ENCODE results near the gene TSC22D1. TPM values are rescaled to one million over a fixed set of nuclear protein-coding genes. Genes with fewer than 3 reads are reported as not detected.

Gene TSC22D1
- total RNA-seq, 4 donors from 2014 or later: 70.1 to 194 (median 152) TPM

- Histone ChIP-seq H3K27ac (no peak overlapping the region), H3K4me3 (no peak overlapping the region), H3K36me3 (no peaks in the 10 kb centered on the region), H3K4me1 (no peaks in the 10 kb centered on the region), H3K27me3 (no peaks in the 10 kb centered on the region), H3K9me3 (no peaks in the 10 kb centered on the region)
- no peak for DNase-seq
- TF ChIP-seq POLR2A (IDR thresholded peaks at IDR 0.05) (no peak), CTCF (IDR thresholded peaks at IDR 0.05) (no peak)
These were observed 72.0 kb downstream of the TSC22D1 start for GRCh38 chr13:44504116-44504515.

- DNase-seq: no peak
- Histone ChIP-seq H3K36me3 (no peaks in the 10 kb centered on the region), H3K9me3 (no peaks in the 10 kb centered on the region), H3K4me3 (no peak overlapping the region), H3K27me3 (no peaks in the 10 kb centered on the region), H3K27ac (no peak overlapping the region), H3K4me1 (no peaks in the 10 kb centered on the region)
- TF ChIP-seq POLR2A (IDR thresholded peaks at IDR 0.05) (no peak), CTCF (IDR thresholded peaks at IDR 0.05) (no peak)
These were observed 77.2 kb downstream of the TSC22D1 start for GRCh38 chr13:44498969-44499368.

- no peak for TF ChIP-seq CTCF (IDR thresholded peaks at IDR 0.05)
- TF ChIP-seq POLR2A (IDR thresholded peaks at IDR 0.05): no peak
- H3K9me3 ChIP-seq: no peaks in the 10 kb centered on the region
- H3K36me3 ChIP-seq: no peaks in the 10 kb centered on the region
- no peak overlapping the region for H3K27ac ChIP-seq
- H3K4me1 ChIP-seq: no peaks in the 10 kb centered on the region
- no peak overlapping the region for H3K4me3 ChIP-seq
- DNase-seq: no peak
- H3K27me3 ChIP-seq: no peaks in the 10 kb centered on the region
These were observed 77.6 kb downstream of the TSC22D1 start for GRCh38 chr13:44498502-44498901.

GRCh38 chr13:44497801-44498200 is 78.3 kb downstream of the TSC22D1 start:
- Histone ChIP-seq H3K36me3 (no peaks in the 10 kb centered on the region), H3K4me3 (no peak overlapping the region), H3K9me3 (no peaks in the 10 kb centered on the region), H3K27ac (no peak overlapping the region), H3K27me3 (no peaks in the 10 kb centered on the region), H3K4me1 (no peaks in the 10 kb centered on the region)
- no peak for TF ChIP-seq POLR2A (IDR thresholded peaks at IDR 0.05)
- TF ChIP-seq CTCF (IDR thresholded peaks at IDR 0.05): no peak
- DNase-seq: no peak

GRCh38 chr13:44493213-44493812 is 82.8 kb downstream of the TSC22D1 start:
- no peak for DNase-seq
- H3K27me3 ChIP-seq: no peaks in the 10 kb centered on the region
- H3K27ac ChIP-seq: no peak overlapping the region
- H3K4me1 ChIP-seq: no peaks in the 10 kb centered on the region
- TF ChIP-seq POLR2A (IDR thresholded peaks at IDR 0.05): no peak
- no peak for TF ChIP-seq CTCF (IDR thresholded peaks at IDR 0.05)
- H3K9me3 ChIP-seq: no peaks in the 10 kb centered on the region
- no peak overlapping the region for H3K4me3 ChIP-seq
- no peaks in the 10 kb centered on the region for H3K36me3 ChIP-seq

- no peak overlapping the region for H3K27ac ChIP-seq
- TF ChIP-seq POLR2A (IDR thresholded peaks at IDR 0.05): no peak
- no peak for TF ChIP-seq CTCF (IDR thresholded peaks at IDR 0.05)
- H3K27me3 ChIP-seq: no peaks in the 10 kb centered on the region
These were observed 86.4 kb downstream of the TSC22D1 start for GRCh38 chr13:44489751-44490150.

More at GRCh38 chr13:44489751-44490150, 86.4 kb downstream of the TSC22D1 start:
- H3K4me1 ChIP-seq: no peaks in the 10 kb centered on the region
- DNase-seq: no peak
- H3K36me3 ChIP-seq: no peaks in the 10 kb centered on the region
- H3K9me3 ChIP-seq: no peaks in the 10 kb centered on the region
- no peak overlapping the region for H3K4me3 ChIP-seq

Measured in Peyer's patch (tissue), 4 donors.